H9 (cell line): ENCODE data around the gene UVSSA. TPM values are rescaled to one million over a fixed set of nuclear protein-coding genes. Genes with fewer than 3 reads are reported as not detected.

Source experiments
- DNase-seq: peaks from one replicate; pipeline ENCODE4 v3.0.0-alpha.2; 2017
- H2AFZ ChIP-seq: one replicate; pipeline ENCODE4 v1.6.1; 2013; ENCODE audit warnings: mild to moderate bottlenecking, low read length, control low read depth, moderate library complexity
- H2AK5ac ChIP-seq: 2 replicates; pipeline ENCODE4 v1.6.1; 2013; ENCODE audit warnings: low read length, control low read depth, mixed read lengths; ENCODE audit not compliant: insufficient read length
- H2BK120ac ChIP-seq: one replicate; pipeline ENCODE4 v1.6.1; 2013; ENCODE audit warnings: low read depth, mild to moderate bottlenecking, low read length, control low read depth, inconsistent platforms; ENCODE audit not compliant: poor library complexity, severe bottlenecking
- H2BK12ac ChIP-seq: 2 replicates; pipeline ENCODE4 v1.6.1; 2013; ENCODE audit warnings: low read length, control low read depth, mixed read lengths, low read depth; ENCODE audit not compliant: insufficient read length
- H2BK15ac ChIP-seq: 2 replicates; pipeline ENCODE4 v1.6.1; 2013; ENCODE audit warnings: low read depth, low read length, control low read depth
- H2BK20ac ChIP-seq: one replicate; pipeline ENCODE4 v1.6.1; 2013; ENCODE audit warnings: low read depth, mild to moderate bottlenecking, low read length, control low read depth, inconsistent platforms; ENCODE audit not compliant: poor library complexity, severe bottlenecking
- H2BK5ac ChIP-seq: 2 replicates; pipeline ENCODE4 v1.6.1; 2013; ENCODE audit warnings: low read length, control low read depth, mixed read lengths; ENCODE audit not compliant: insufficient read length
- H3K14ac ChIP-seq: 2 replicates; pipeline ENCODE4 v1.6.1; 2013; ENCODE audit warnings: low read length, control low read depth; ENCODE audit not compliant: insufficient read depth
- H3K18ac ChIP-seq: 2 replicates; pipeline ENCODE4 v1.6.1; 2013; ENCODE audit warnings: low read depth, mild to moderate bottlenecking, mixed read lengths, low read length, control low read depth; ENCODE audit not compliant: insufficient read length
- H3K23ac ChIP-seq: 2 replicates; pipeline ENCODE4 v1.6.1; 2013; ENCODE audit warnings: low read length, control low read depth, mixed read lengths, low read depth; ENCODE audit not compliant: insufficient read length
- H3K23me2 ChIP-seq: 2 replicates; pipeline ENCODE4 v1.6.1; 2013; ENCODE audit warnings: low read depth, mild to moderate bottlenecking, mixed read lengths, low read length, control low read depth; ENCODE audit not compliant: insufficient read length, poor library complexity, severe bottlenecking
- H3K27ac ChIP-seq: 2 replicates; pipeline ENCODE4 v1.5.1; 2013; ENCODE audit warnings: low read length, control low read depth, mixed read lengths, low read depth; ENCODE audit not compliant: insufficient read length
- H3K27me3 ChIP-seq: 2 replicates; pipeline ENCODE4 v1.6.1; 2013; ENCODE audit warnings: low read length, control low read depth, inconsistent platforms; ENCODE audit not compliant: insufficient read depth
- H3K4ac ChIP-seq: 2 replicates; pipeline ENCODE4 v1.6.1; 2013; ENCODE audit warnings: low read depth, mild to moderate bottlenecking, control low read depth, inconsistent platforms, low read length, moderate library complexity
- H3K4me1 ChIP-seq: 2 replicates; pipeline ENCODE4 v1.6.1; 2013; ENCODE audit warnings: low read length, control low read depth, inconsistent platforms; ENCODE audit not compliant: insufficient read depth
- H3K4me2 ChIP-seq: 2 replicates; pipeline ENCODE4 v1.6.1; 2013; ENCODE audit warnings: low read length, control low read depth, mixed read lengths; ENCODE audit not compliant: insufficient read length, insufficient read depth
- H3K56ac ChIP-seq: 2 replicates; pipeline ENCODE4 v1.6.1; 2013; ENCODE audit warnings: low read depth, mild to moderate bottlenecking, mixed read lengths, low read length, control low read depth; ENCODE audit not compliant: insufficient read length
- H3K79me1 ChIP-seq: 2 replicates; pipeline ENCODE4 v1.6.1; 2013; ENCODE audit warnings: low read depth, mild to moderate bottlenecking, moderate library complexity, low read length, control low read depth, inconsistent platforms; ENCODE audit not compliant: insufficient read depth, poor library complexity, severe bottlenecking
- H3K79me2 ChIP-seq: 2 replicates; pipeline ENCODE4 v1.6.1; 2013; ENCODE audit warnings: low read length, control low read depth, inconsistent platforms; ENCODE audit not compliant: insufficient read depth
- H3K9ac ChIP-seq: 2 replicates; pipeline ENCODE4 v1.6.1; 2013; ENCODE audit warnings: low read length, control low read depth, mixed read lengths; ENCODE audit not compliant: insufficient read length; ENCODE audit errors: extremely low read depth
- H3K9me3 ChIP-seq: one replicate; pipeline ENCODE4 v1.6.1; 2013; ENCODE audit warnings: low read depth, low read length, inconsistent platforms; ENCODE audit not compliant: control insufficient read depth
- H3T11ph ChIP-seq: one replicate; pipeline ENCODE4 v1.6.1; 2013; ENCODE audit warnings: mild to moderate bottlenecking, low read length, control low read depth, inconsistent platforms
- H4K20me1 ChIP-seq: one replicate; pipeline ENCODE4 v1.6.1; 2013; ENCODE audit not compliant: control insufficient read depth, insufficient read length, insufficient read depth
- H4K5ac ChIP-seq: 2 replicates; pipeline ENCODE4 v1.6.1; 2013; ENCODE audit warnings: low read depth, mild to moderate bottlenecking, mixed read lengths, low read length, control low read depth; ENCODE audit not compliant: insufficient read length
- H4K8ac ChIP-seq: replicated peaks from 2 replicates; pipeline ENCODE4 v1.6.1; 2013; ENCODE audit warnings: low read length, control low read depth, mixed read lengths, low read depth; ENCODE audit not compliant: insufficient read length
- H4K91ac ChIP-seq: 2 replicates; pipeline ENCODE4 v1.6.1; 2013; ENCODE audit warnings: low read depth, mild to moderate bottlenecking, moderate library complexity, mixed read lengths, low read length, control low read depth; ENCODE audit not compliant: insufficient read length
- H3K27ac Mint-ChIP-seq, 3 experiments: 2 replicates in 2 of 3; 3 replicates in 1 of 3; pipeline ENCODE4 v1.8.0; 2020 to 2021; ENCODE audit warnings: mixed read lengths in 3 of 3, mild to moderate bottlenecking in 1 of 3, moderate library complexity in 1 of 3
- H3K27me3 Mint-ChIP-seq: 2 replicates; pipeline ENCODE4 v1.8.0; 2021; ENCODE audit warnings: low read depth, mild to moderate bottlenecking, moderate library complexity, mixed read lengths
- H3K36me3 Mint-ChIP-seq, 3 experiments: 2 replicates in 2 of 3; 3 replicates in 1 of 3; pipeline ENCODE4 v1.8.0; 2020 to 2021; ENCODE audit warnings: low read depth in 3 of 3, mixed read lengths in 3 of 3; ENCODE audit not compliant: insufficient read depth in 1 of 3
- H3K4me1 Mint-ChIP-seq, 2 experiments: 2 replicates each; pipeline ENCODE4 v1.8.0; 2020; ENCODE audit warnings: mixed read lengths in 2 of 2
- H3K4me3 Mint-ChIP-seq, 2 experiments: 2 replicates in 1 of 2; 3 replicates in 1 of 2; pipeline ENCODE4 v1.8.0; 2020 to 2021; ENCODE audit warnings: mild to moderate bottlenecking in 2 of 2, mixed read lengths in 2 of 2, moderate library complexity in 1 of 2
- H3K9me3 Mint-ChIP-seq, 2 experiments: 2 replicates in 1 of 2; 3 replicates in 1 of 2; pipeline ENCODE4 v1.8.0; 2020; ENCODE audit warnings: mild to moderate bottlenecking in 2 of 2, mixed read lengths in 2 of 2, moderate library complexity in 1 of 2
- CTCF ChIP-seq: fragments of 200-600 bp; sonication (generic); conservative IDR thresholded peaks from 3 replicates; pipeline ENCODE4 v1.8.0; 2021; ENCODE audit warnings: antibody characterized with exemption, mild to moderate bottlenecking
- WGBS: extraction: QIAGEN DNeasy Blood & Tissue Kit; methylation state at CpG from one replicate; pipeline ENCODE4 v1.1.7; 2013; ENCODE audit warnings: missing lambda C conversion rate, low lambda C conversion rate, mixed read lengths; ENCODE audit not compliant: insufficient read length; ENCODE audit errors: extremely low coverage; 5-methylcytosine and 5-hydroxymethylcytosine counted together
- total RNA-seq: library from RNA; stranded (reverse); gene quantifications from 2 replicates; pipeline ENCODE4 v1.2.1, GENCODE V29; 2021

UVSSA gene
- total RNA-seq, 1 experiment from 2014 or later: 15.9 TPM

DNA sequence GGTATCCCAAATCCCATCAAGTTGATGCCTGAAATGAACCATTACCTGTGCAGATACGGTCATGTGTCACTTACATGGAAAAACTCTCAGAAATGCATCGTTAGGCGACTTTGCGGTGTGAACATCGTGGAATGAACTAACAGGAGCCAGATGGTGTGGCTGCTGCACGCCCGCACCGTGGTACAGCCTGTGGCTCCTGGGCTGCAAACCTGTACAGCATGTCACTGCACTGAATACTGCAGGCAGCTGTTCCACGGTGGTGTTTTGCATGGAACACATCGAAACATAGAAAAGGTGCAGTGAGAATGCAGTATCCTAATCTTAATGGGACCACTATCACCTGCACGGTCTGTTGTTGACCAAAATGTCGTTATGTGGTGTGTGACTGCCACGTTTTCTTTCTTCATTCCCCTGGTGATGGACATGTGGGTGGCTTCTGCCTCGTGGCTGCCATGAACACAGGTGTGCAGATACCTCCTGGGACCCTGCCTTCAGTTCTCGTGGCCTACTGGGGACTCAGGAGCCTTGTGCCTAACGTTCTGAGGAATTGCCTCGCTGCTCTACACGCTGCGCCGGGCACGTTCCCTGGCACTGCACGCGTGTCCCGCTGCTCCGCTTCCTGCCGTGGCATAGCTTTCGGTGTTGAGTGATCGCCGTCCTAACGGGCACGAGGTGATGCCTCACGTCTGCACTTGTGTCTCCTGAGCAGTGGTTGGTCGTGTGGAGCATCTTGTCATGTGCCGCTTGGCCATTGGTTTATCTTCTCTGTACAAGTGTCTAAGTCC lies 38.9 kb upstream of the UVSSA start:
- no peak for TF ChIP-seq CTCF
- Histone ChIP-seq H2BK12ac (no peak overlapping the region), H2AFZ (no peak overlapping the region), H4K8ac (no peak overlapping the region), H3K23ac (no peak overlapping the region), H3K79me1 (peaks cover 19% of the 10 kb centered on the region), H3K56ac (no peak overlapping the region), H3K4ac (no peak overlapping the region), H3K4me2 (no peak overlapping the region), H3K27me3 (no peaks in the 10 kb centered on the region), H3K23me2 (peaks cover 5% of the 10 kb centered on the region), H3K27ac (no peak overlapping the region), H3K9ac (no peak overlapping the region), H2BK120ac (no peak overlapping the region), H4K91ac (no peak overlapping the region), H2BK15ac (no peak overlapping the region), H2BK20ac (no peak overlapping the region), H3K4me1 (peaks cover 3% of the 10 kb centered on the region; the same call in 1 of the 2 replicates), H2AK5ac (no peak overlapping the region), H3T11ph (no peak overlapping the region), H3K9me3 (no peaks in the 10 kb centered on the region), H2BK5ac (no peak overlapping the region), H3K79me2 (peaks cover 22% of the 10 kb centered on the region), H4K20me1 (peaks cover 2% of the 10 kb centered on the region), H3K14ac (no peak overlapping the region), H3K18ac (no peak overlapping the region), H4K5ac (no peak overlapping the region)
- Mint-ChIP-seq H3K27me3 (no peaks in the 10 kb centered on the region), H3K27ac (peak overlapping the region; percentile 62 to 97 (median 74); a peak in 3 of 7 replicates), H3K9me3 (peaks cover 0 to under 1% of the 10 kb centered on the region in 2 experiments; a peak in 1 of 5 replicates), H3K4me1 (peaks cover 16 to 19% of the 10 kb centered on the region in 2 experiments), H3K36me3 (peaks cover 15 to 23% (median 22%) of the 10 kb centered on the region in 3 experiments), H3K4me3 (no peak overlapping the region)
- WGBS: no CpG with 5 or more reads among the region's 34 CpGs
- peak; percentile 25 for DNase-seq
